Fibroblast of skin of left biceps (primary cell): ENCODE data around the gene E2F8.

ENCODE experiments used
- DNase-seq, 2 experiments: peaks; one replicate each; pipeline ENCODE4 v3.0.0-alpha.2; 2013; ENCODE audit warnings: low read depth in 2 of 2

The E2F8 gene

GRCh38 chr11:19187114-19187832 lies 53.5 kb downstream of the E2F8 start:
- DNase-seq: no peak

- DNase-seq: no peak
Measured at GRCh38 chr11:19185516-19186052, 55.2 kb downstream of the E2F8 start.

- no peak for DNase-seq
Measured at GRCh38 chr11:19185036-19185435, 55.7 kb downstream of the E2F8 start.

- DNase-seq: no peak
Measured at GRCh38 chr11:19183646-19184045, 57.1 kb downstream of the E2F8 start.

- no peak for DNase-seq
Measured at GRCh38 chr11:19181531-19182261, 59.0 kb downstream of the E2F8 start.

GRCh38 chr11:19176629-19177186 lies 64.0 kb downstream of the E2F8 start:
- no peak for DNase-seq
